ENCODE results near the gene ILF2. TPM values are rescaled to one million over a fixed set of nuclear protein-coding genes. Genes with fewer than 3 reads are reported as not detected.
"Not testable (repeated sequence)": the region's sequence is repeated elsewhere in the genome, so short reads cannot be mapped to it uniquely, and the experiment has no call there.

ILF2 gene
- total RNA-seq, 4 donors from 2014 or later: 110 to 138 (median 117) TPM

DNA sequence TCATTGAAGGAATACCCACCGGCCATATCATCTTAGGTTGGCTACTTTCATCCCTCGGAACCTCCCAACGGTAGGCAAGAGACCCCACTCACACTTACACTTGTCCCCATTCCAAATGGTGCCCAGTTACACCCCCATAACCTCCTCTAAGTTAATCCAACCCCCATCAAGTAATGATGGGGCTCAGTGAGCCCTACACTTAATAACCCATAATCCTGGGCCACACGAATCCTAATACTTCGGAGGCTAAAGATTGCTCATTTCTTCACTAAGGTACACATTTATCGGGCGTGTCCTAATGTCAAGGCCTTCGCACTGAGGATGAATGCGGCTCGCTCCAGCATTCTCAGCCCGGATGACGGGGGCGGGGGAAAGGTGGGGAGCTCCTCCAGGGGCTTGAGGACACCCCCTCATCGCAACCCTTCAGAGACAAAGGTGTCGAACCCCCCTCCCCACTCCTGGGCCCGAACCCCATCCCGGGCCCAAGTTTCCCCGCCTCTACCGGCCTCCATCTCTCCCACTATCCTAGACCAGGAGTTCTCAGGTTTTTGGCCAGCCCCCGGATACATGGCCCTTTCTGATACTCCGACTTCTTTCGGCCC is 435 bp downstream of the ILF2 start:
- intact Hi-C loops (cut with DNase I; ENCODE audit: low total_unique reads) (loop anchor here (2.0 to 5.0 kb wide), 4 partner anchors 57 to 320 kb away; partner anchors contain the start of genes INTS3, RPS27 and S100A2), in situ Hi-C loops (cut with MboI; ENCODE audit: low sequenced_read_pairs in 4 of 4) (loop anchor here in 3 of 4 donors (10.0 to 25.0 kb wide), 4 partner anchors 74 to 317 kb away; partner anchors contain the start of genes JTB (in 2 of the 3), RAB13 (in 2 of the 3), RPS27 (in 2 of the 3) and CREB3L4 (in 1 of the 3))
- no peak for TF ChIP-seq POLR2A (IDR thresholded peaks at IDR 0.05)
- TF ChIP-seq, protein P1, sequence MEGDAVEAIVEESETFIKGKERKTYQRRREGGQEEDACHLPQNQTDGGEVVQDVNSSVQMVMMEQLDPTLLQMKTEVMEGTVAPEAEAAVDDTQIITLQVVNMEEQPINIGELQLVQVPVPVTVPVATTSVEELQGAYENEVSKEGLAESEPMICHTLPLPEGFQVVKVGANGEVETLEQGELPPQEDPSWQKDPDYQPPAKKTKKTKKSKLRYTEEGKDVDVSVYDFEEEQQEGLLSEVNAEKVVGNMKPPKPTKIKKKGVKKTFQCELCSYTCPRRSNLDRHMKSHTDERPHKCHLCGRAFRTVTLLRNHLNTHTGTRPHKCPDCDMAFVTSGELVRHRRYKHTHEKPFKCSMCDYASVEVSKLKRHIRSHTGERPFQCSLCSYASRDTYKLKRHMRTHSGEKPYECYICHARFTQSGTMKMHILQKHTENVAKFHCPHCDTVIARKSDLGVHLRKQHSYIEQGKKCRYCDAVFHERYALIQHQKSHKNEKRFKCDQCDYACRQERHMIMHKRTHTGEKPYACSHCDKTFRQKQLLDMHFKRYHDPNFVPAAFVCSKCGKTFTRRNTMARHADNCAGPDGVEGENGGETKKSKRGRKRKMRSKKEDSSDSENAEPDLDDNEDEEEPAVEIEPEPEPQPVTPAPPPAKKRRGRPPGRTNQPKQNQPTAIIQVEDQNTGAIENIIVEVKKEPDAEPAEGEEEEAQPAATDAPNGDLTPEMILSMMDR (IDR thresholded peaks at IDR 0.05 in 4 of 5, conservative IDR thresholded peaks at IDR 0.05 in 1 of 5): no peak
- H3K4me3 ChIP-seq: peak overlapping the region; percentile 72 to 99 (median 86)
- peaks cover 15 to 17% of the 10 kb centered on the region in 2 donors for H3K4me1 ChIP-seq
- no peaks in the 10 kb centered on the region for H3K27me3 ChIP-seq
- H3K27ac ChIP-seq: peak overlapping the region; percentile 87 to 90 (median 89)
- no peak for DNase-seq
- no peaks in the 10 kb centered on the region for H3K9me3 ChIP-seq
- peak; percentile 19 to 23 for ATAC-seq
- peaks cover 2 to 40% of the 10 kb centered on the region in 2 donors for H3K36me3 ChIP-seq

DNA sequence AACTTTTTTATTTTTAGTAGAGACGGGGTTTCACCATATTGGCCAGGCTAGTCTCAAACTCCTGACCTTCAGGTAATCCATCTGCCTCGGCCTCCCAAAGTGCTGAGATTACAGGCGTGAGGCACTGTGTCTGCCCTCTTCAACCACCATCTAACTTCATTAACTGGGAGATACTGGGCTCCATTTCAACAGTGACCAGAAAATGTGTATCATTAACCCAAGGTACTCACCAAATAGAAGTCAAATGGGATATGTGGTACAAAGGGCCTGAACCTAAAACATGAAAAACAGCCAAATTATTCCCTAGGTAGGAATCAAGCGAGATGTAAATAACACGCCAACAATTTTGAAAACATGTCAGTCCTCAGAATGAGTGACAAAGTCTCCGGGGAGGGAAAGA is 1.2 kb downstream of the ILF2 start:
- TF ChIP-seq POLR2A (IDR thresholded peaks at IDR 0.05): no peak
- TF ChIP-seq, protein P1 (IDR thresholded peaks at IDR 0.05 in 4 of 5, conservative IDR thresholded peaks at IDR 0.05 in 1 of 5): no peak
- H3K36me3 ChIP-seq: peaks cover 4 to 47% of the 10 kb centered on the region in 2 donors
- H3K9me3 ChIP-seq: no peaks in the 10 kb centered on the region
- ATAC-seq (no peak), DNase-seq (no peak)
- peak overlapping the region in 3 of 4 donors; percentile 87 to 90 (median 88) for H3K27ac ChIP-seq
- H3K4me1 ChIP-seq: peaks cover 15 to 17% of the 10 kb centered on the region in 2 donors
- no peaks in the 10 kb centered on the region for H3K27me3 ChIP-seq
- in situ Hi-C loops (cut with MboI; ENCODE audit: low sequenced_read_pairs in 4 of 4): loop anchor here in 3 of 4 donors (10.0 to 25.0 kb wide), 4 partner anchors 75 to 318 kb away; partner anchors contain the start of genes JTB (in 2 of the 3), RAB13 (in 2 of the 3), RPS27 (in 2 of the 3) and CREB3L4 (in 1 of the 3)
- intact Hi-C loops (cut with DNase I; ENCODE audit: low total_unique reads): loop anchor here (2.0 to 5.0 kb wide), 4 partner anchors 58 to 321 kb away; partner anchors contain the start of genes INTS3, RPS27 and S100A2
- H3K4me3 ChIP-seq: peak overlapping the region; percentile 72 to 99 (median 86)

DNA sequence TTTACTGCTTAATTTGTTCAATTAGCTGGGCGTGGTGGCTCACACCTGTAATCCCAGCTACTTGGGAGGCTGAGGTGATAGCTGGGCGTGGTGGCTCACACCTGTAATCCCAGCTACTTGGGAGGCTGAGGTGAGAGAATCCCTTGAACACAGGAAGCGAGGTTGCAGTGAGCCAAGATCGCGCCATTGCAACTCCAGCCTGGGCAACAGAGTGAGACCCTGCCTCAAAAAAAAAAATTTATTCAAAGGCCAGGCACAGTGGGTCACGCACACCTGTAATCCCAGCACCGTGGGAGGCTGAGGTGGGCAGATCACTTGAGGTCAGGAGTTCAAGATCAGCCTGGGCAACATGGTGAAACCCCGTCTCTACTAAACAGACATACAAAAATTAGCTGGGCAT is 2.1 kb downstream of the ILF2 start:
- ATAC-seq: not testable (repeated sequence)

DNA sequence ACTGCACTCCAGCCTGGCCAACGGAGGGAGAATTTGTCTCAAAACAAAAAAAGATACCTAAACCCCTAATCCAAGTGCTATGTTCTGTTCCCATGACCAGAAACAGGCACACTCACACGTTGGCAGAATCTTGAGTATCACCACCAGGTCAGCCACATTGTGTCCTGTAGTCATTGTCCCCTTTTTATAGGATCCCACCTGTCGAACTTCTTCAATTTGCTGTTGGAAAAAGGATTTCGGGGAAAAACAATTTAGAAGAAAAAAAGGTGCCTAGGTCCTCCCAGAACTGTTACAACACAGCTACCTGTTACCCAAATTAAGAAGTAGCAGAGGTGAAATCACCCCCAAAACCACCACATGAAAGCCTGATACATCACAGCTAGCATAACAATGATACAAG is 3.4 kb downstream of the ILF2 start:
- in situ Hi-C loops (cut with MboI; ENCODE audit: low sequenced_read_pairs in 4 of 4): loop anchor here in 2 of 4 donors (25.0 kb wide), 1 partner anchor 320 kb away; the partner anchor contains the start of genes JTB (in 2 of the 2), RAB13 (in 2 of the 2) and RPS27 (in 2 of the 2)
- no peak for DNase-seq
- no peak overlapping the region for H3K4me3 ChIP-seq
- no peak for ATAC-seq
- no peak for TF ChIP-seq POLR2A (IDR thresholded peaks at IDR 0.05)
- no peaks in the 10 kb centered on the region for H3K9me3 ChIP-seq
- H3K36me3 ChIP-seq: peaks cover 7 to 69% of the 10 kb centered on the region in 2 donors
- no peaks in the 10 kb centered on the region for H3K27me3 ChIP-seq
- H3K4me1 ChIP-seq: peaks cover 15 to 17% of the 10 kb centered on the region in 2 donors
- H3K27ac ChIP-seq: peak overlapping the region in 2 of 4 donors; percentile 14 to 20
- intact Hi-C loops (cut with DNase I; ENCODE audit: low total_unique reads): no loop called here

More for the DNA sequence above, 2.1 kb downstream of the ILF2 start:
- intact Hi-C loops (cut with DNase I; ENCODE audit: low total_unique reads); DNase-seq; H3K9me3 ChIP-seq; H3K4me3 ChIP-seq; H3K27me3 ChIP-seq: not testable (repeated sequence)
- peaks cover 15 to 17% of the 10 kb centered on the region in 2 donors for H3K4me1 ChIP-seq
- peaks cover 7 to 56% of the 10 kb centered on the region in 2 donors for H3K36me3 ChIP-seq
- peak overlapping the region in 2 of 4 donors; percentile 11 to 90 for H3K27ac ChIP-seq
- in situ Hi-C loops (cut with MboI; ENCODE audit: low sequenced_read_pairs in 4 of 4): loop anchor here in 2 of 4 donors (25.0 kb wide), 1 partner anchor 319 kb away; the partner anchor contains the start of genes JTB (in 2 of the 2), RAB13 (in 2 of the 2) and RPS27 (in 2 of the 2)

DNA sequence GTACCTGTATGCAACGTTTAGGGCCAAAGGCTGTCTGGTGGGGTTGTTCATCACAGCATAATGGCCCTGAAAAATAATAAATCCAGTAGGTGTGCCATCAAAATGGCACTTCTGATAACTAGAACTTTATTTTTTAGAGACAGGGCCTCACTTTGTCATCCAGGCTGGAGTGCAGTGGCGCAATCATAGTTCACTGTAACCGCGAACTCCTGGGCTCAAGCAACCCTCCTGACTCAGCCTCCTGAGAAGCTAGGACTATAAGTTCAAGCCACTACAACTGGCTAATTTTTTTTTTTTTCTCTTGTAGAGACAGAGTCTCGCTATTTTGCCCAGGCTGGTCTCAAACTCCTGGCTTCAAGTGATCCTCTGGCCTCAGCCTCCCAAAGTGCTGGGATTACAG is 7.6 kb downstream of the ILF2 start:
- in situ Hi-C loops (cut with MboI; ENCODE audit: low sequenced_read_pairs in 4 of 4) (loop anchor here in 2 of 4 donors (25.0 kb wide), 1 partner anchor 324 kb away; the partner anchor contains the start of genes JTB (in 2 of the 2), RAB13 (in 2 of the 2) and RPS27 (in 2 of the 2)), intact Hi-C loops (cut with DNase I; ENCODE audit: low total_unique reads) (no loop called here)
- Histone ChIP-seq H3K4me3 (no peak overlapping the region), H3K36me3 (peaks cover 9 to 77% of the 10 kb centered on the region in 2 donors), H3K27ac (peak overlapping the region in 1 of 4 donors; percentile 45), H3K9me3 (no peaks in the 10 kb centered on the region), H3K27me3 (no peaks in the 10 kb centered on the region), H3K4me1 (peaks cover 10 to 11% of the 10 kb centered on the region in 2 donors)
- no peak for ATAC-seq
- no peak for TF ChIP-seq POLR2A (IDR thresholded peaks at IDR 0.05)
- TF ChIP-seq, protein P1 (IDR thresholded peaks at IDR 0.05 in 4 of 5, conservative IDR thresholded peaks at IDR 0.05 in 1 of 5): no peak
- DNase-seq: no peak
